GM21515 (cell line): Measurements from ENCODE around the gene TECPR2.

Experiments used
- ATAC-seq: cut with Tn5 transposase; IDR thresholded peaks from one replicate; pipeline ENCODE4 v1.9.1; 2021; ENCODE audit not compliant: unreplicated experiment

Gene TECPR2

GRCh38 chr14:102371361-102371760 lies 8.6 kb downstream of the TECPR2 start:
- ATAC-seq: no peak

DNA sequence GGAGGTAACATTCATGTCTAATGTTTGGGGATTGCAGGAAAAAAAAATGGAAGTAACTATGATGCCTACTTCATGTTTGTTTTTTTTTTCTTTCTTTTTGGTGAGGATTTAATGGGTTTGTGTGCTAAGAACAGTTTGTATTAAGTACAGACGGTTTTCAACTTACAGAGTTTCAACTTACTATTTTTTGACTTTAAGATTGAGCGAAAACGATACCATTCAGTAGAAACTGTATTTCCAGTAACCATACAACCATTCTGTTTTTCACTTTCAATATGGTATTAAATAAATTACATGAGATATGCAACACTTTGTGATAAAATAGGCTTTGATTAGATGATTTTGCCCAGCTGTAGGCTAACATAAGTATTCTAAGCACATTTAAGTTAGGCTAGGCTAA lies 10.4 kb downstream of the TECPR2 start:
- ATAC-seq: no peak

- ATAC-seq: no peak
These were observed 11.5 kb downstream of the TECPR2 start for GRCh38 chr14:102374264-102374663.

- ATAC-seq: no peak
These were observed 12.4 kb downstream of the TECPR2 start for GRCh38 chr14:102375119-102375518.

- no peak for ATAC-seq
These were observed 15.0 kb downstream of the TECPR2 start for GRCh38 chr14:102377696-102378095.

GRCh38 chr14:102378830-102379229 lies 16.1 kb downstream of the TECPR2 start:
- ATAC-seq: no peak

GRCh38 chr14:102387086-102387485 lies 24.3 kb downstream of the TECPR2 start:
- no peak for ATAC-seq

GRCh38 chr14:102389246-102389645 lies 26.5 kb downstream of the TECPR2 start:
- no peak for ATAC-seq

DNA sequence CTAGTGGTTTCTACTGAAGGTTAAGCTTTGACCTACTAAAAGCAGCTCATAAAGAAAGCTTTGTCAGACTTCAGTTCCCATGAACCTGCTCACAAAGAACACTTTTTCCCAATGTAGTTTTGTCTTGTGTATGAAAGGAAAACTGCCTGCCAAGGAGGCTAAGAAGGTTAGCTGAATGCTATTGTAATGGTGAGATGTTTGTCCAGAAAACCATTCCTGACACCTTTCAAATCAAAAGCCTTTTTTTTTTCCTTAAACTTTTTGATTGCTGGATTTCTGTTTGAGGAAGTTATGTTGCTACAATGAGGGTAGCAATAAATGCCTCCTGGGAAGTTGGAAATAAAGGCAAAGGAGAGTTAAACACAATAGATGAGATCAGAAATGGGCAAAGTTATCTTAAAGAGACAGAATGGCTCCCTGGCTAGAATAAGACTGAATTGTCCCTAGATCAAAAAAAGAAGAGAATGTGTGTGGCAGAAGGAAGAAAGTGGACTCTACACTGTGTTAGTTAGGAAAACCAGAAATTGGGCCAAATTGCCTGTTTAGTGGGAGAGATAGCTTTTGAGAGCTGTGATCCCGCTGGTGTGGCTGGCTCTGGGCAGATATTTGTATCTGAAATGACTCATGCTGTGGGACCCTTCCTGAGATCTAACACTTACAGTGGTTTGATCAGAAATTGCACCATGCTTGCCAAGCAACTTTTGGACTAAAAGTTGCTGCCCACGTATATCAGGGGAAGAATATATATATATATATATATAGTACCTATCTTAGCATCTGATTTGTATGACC lies 27.5 kb downstream of the TECPR2 start:
- ATAC-seq: no peak

DNA sequence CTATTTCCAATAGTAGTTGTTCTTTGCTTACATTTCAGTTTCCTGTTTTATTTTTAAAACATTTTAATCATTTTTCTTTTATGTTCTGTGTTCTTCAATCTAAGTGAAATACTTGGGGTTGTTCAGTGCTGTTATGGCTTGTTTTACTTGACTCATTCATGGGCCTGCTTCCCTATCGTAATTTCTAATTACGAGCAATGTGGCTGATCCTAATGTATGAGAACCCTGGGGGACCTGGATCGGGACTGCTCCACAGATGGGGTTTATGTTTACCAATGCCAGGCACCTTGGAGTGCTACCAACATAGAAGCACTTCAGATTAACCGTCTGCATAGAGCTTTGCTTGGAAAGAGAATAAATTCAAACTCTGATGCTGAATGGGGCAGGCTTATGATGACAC lies 29.8 kb downstream of the TECPR2 start:
- no peak for ATAC-seq

GRCh38 chr14:102394717-102395375 lies 32.1 kb downstream of the TECPR2 start:
- ATAC-seq: no peak

GRCh38 chr14:102396521-102396920 lies 33.8 kb downstream of the TECPR2 start:
- ATAC-seq: no peak

DNA sequence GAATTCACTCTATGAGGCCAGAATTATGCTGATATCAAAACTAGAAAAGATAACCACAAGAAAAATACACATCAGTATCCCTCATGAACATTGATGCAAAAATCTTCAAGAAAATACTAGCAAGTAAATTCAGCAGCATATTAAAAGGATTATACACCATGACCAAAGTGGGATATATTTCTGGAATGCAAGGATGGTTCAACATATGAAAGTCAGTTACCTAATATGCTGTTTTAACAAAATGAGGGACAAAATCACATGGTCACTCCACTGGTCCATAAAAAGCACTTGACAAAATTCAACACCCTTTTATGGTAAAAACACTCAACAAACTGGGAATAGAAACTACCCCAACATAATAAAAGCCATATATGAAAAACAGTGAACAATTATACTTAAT lies 40.3 kb downstream of the TECPR2 start:
- ATAC-seq: no peak

- no peak for ATAC-seq
These were observed 44.5 kb downstream of the TECPR2 start for GRCh38 chr14:102407258-102407657.

GRCh38 chr14:102408724-102409123 lies 46.0 kb downstream of the TECPR2 start:
- no peak for ATAC-seq

DNA sequence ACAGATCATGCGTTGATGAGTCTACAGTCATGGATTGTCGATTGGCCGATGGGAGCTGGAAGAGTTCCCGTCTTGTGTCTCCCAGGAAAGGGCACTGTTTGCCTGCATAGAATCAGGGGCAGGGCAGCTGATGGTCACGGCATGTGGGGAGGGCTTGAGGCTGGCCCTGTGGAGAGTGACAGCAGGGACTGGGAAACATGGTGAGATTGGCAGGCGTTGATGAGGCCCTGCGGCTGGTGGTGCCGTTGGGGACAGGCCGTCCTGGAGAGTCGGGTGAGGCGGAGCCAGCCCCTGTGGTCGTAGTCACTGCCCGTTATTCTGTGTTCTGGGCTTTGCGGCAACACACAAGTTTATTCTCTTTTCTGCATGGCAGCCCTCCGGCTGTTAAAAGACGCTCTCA lies 52.9 kb downstream of the TECPR2 start:
- no peak for ATAC-seq

GRCh38 chr14:102417001-102417431 lies 54.3 kb downstream of the TECPR2 start:
- ATAC-seq: no peak

- ATAC-seq: no peak
These were observed 54.9 kb downstream of the TECPR2 start for GRCh38 chr14:102417646-102418045.

GRCh38 chr14:102418169-102418852 lies 55.6 kb downstream of the TECPR2 start:
- ATAC-seq: no peak

DNA sequence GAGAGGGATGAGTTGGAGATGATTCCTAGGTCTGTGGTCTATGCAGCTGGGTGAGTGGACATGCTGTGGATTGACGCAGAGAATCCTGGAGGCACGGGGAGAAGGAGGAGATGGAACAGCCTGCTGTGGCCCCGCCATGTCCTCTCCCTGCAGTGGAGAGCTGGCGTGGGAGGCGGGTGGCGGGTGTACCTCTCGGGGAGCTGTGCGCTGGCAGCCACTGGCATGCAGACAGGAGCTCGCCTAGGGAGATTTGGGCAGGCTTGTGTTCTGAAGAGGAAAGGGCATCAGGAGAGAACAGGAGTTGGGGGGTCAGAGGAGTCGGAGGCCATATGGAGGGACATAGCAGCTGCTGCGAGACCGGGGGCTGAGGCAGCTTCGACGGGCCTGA lies 56.1 kb downstream of the TECPR2 start:
- ATAC-seq: no peak

GRCh38 chr14:102419276-102419675 lies 56.5 kb downstream of the TECPR2 start:
- ATAC-seq: no peak

DNA sequence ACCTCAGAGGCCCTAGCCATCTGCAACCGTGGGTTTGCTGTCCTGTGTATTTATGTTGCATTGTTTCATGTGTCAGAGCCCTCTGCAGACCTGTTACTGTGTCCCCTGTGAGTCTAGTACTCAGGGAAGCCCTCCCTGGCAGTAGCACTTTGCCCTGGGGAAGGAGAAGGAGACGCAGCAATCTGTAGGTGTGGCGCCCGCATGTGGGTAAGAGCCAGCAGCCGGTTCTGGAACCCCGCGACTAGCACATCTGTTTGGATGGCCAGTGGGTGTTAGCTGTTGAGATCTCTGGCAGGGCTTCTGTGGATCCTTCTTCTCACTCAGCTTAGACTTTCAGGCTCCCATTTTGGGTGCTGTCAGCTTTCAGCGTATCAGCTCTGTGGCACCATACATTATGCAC lies 57.0 kb downstream of the TECPR2 start:
- ATAC-seq: no peak
